Aorta (tissue), 5 donors: Measurements from ENCODE around the gene CLPTM1. TPM values are rescaled to one million over a fixed set of nuclear protein-coding genes. Genes with fewer than 3 reads are reported as not detected.
A peak's percentile ranks its signal among the peaks of the same experiment; 100 is the strongest.

Source experiments
- ATAC-seq: fragments of 200-7000 bp; cut with Tn5 transposase; one replicate; pipeline ENCODE4 v1.9.1; 2022; ENCODE audit warnings: moderate library complexity; ENCODE audit not compliant: low FRiP score
- DNase-seq, 2 donors: peaks; one replicate each; pipeline ENCODE4 v3.0.0-alpha.2; 2020
- H3K27ac ChIP-seq, 2 donors: one replicate each; pipeline ENCODE4 v1.5.1; 2013; ENCODE audit warnings: low read length in 2 of 2, mild to moderate bottlenecking in 2 of 2, moderate library complexity in 2 of 2, control low read depth in 1 of 2, inconsistent platforms in 1 of 2, low read depth in 1 of 2
- H3K27me3 ChIP-seq, 2 donors: one replicate each; pipeline ENCODE4 v1.6.1; 2013; ENCODE audit warnings: control low read depth in 1 of 2, low read length in 1 of 2, mild to moderate bottlenecking in 1 of 2, moderate library complexity in 1 of 2; ENCODE audit not compliant: insufficient read depth in 2 of 2, control insufficient read depth in 1 of 2
- H3K36me3 ChIP-seq, 2 donors: one replicate each; pipeline ENCODE4 v1.6.1; 2013; ENCODE audit warnings: control low read depth in 1 of 2, low read length in 1 of 2, mild to moderate bottlenecking in 1 of 2; ENCODE audit not compliant: insufficient read depth in 2 of 2, control insufficient read depth in 1 of 2
- H3K4me1 ChIP-seq, 2 donors: one replicate each; pipeline ENCODE4 v1.6.1; 2013; ENCODE audit warnings: low read length in 2 of 2, control low read depth in 1 of 2, mild to moderate bottlenecking in 1 of 2, moderate library complexity in 1 of 2; ENCODE audit not compliant: insufficient read depth in 2 of 2, control insufficient read depth in 1 of 2
- H3K4me3 ChIP-seq, 2 donors: one replicate each; pipeline ENCODE4 v1.5.1; 2013; ENCODE audit warnings: low read length in 2 of 2, control low read depth in 1 of 2, mild to moderate bottlenecking in 1 of 2
- H3K9me3 ChIP-seq: one replicate; pipeline ENCODE4 v1.6.1; 2013; ENCODE audit warnings: mild to moderate bottlenecking, low read length; ENCODE audit not compliant: control insufficient read depth
- WGBS, 2 donors: extraction: QIAGEN DNeasy Blood & Tissue Kit; methylation state at CpG; one replicate each; pipeline ENCODE4 v1.1.7; 2013; 5-methylcytosine and 5-hydroxymethylcytosine counted together
- intact Hi-C, 2 donors: fragments of 100-400 bp; cut with DNase I; formaldehyde crosslinking; loops; one replicate each; pipeline versions ENCODE4 v1.14.2 to v1.15.0; 2022
- polyA plus RNA-seq, 2 donors: library from polyadenylated mRNA; stranded (reverse); fragments of 200-250 nt; gene quantifications; one replicate each; pipeline ENCODE4 v1.2.3, GENCODE V29; 2013
- total RNA-seq, 2 donors: library from RNA; stranded (reverse); fragmentation: NEBNext Ultra II Directional; extraction: Animal tissue kit (Norgen Biotek cat#: 25700); gene quantifications; one replicate each; pipeline ENCODE4 v1.2.1, GENCODE V29; 2021
- donor health status: healthy with polysubstance abuse.
- donor health status: Bipolar disorder and iron deficiency.
- donor health status: DM: no; HTN: no; CAD: no.
- donor health status: DM: no; HTN: no; CAD: no.
- donor health status: DM: yes; HTN: yes; CAD: no.

Gene CLPTM1
- total and polyA plus RNA-seq, 4 donors = 25.7 to 81.4 (median 71.5) TPM

DNA sequence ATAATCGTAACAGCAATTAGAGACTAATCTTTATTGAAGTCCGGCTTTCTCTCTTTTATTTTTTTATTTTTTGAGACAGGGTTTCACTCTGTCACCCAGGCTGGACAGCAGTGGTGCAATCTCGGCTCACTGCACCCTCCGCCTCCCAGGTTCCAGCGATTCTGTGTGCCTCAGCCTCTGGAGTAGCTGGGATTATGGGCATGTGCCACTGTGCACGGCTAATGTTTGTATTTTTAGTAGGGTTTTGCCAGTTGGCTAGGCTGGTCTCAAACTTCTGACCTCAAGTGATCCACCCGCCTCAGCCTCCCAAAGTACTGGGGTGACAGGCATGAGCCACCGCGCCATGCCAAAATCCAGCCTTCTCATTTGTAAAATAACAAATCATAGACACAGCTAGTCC lies 5.6 kb upstream of the CLPTM1 start:
- no peak overlapping the region for H3K27ac ChIP-seq
- intact Hi-C loops = loop anchor here in 1 of 2 donors (10.0 kb wide), 1 partner anchor 165 kb away; no protein-coding TSS in a partner anchor
- DNase-seq (no peak), ATAC-seq (no peak)
- no peaks in the 10 kb centered on the region for H3K9me3 ChIP-seq
- WGBS, 2 donors = 50 to 71% methylated on average over 9 of the region's 9 CpGs
- H3K4me3 ChIP-seq = no peak overlapping the region
- no peaks in the 10 kb centered on the region for H3K27me3 ChIP-seq
- no peaks in the 10 kb centered on the region for H3K36me3 ChIP-seq
- no peaks in the 10 kb centered on the region for H3K4me1 ChIP-seq

DNA sequence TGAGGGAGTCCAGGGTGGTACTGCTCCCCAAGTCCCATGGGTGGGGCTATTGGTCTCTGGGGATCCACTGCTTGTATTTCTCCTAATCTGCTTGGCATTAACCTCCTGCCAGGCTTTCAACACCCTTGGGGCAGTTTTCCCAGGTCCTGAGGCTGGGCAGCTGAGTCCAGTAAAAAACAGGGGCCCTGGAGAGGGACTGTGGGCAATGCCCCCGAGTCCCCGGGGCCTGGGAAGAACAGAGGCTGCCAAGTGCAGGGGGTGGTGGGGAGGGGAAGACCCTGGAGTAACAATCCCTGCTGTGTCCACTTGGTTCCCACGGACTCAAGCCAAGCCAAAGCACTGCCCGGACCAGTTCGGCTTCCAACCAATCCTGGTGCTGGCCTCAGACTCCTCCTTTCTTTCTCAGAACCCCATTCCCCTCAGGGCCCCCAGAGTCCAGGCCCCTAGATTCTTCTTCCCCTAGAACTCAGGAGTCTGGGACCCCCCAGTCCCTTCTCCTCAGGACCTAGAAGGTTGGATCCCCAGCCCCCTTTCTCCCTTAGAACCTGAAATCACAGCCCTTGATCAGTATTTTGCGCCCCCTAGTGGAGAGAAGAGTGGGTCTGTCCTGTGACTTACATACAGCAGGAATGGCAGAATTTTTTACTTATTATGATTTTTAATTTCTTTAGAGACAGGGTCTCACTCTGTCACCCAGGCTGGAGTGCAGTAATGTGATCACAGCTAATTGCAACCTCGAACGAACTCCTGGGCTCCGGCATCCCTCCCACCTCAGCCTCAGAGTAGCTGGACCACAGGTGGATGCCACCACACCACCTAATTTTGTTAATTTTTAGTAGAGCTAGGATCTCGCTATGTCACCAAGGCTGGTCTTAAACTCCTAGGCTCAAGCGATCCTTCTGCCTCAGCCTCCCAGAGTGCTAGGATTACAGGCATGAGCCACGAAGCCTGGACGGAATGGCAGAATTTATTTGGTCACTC lies 3.7 kb upstream of the CLPTM1 start:
- WGBS, 2 donors = 25 to 27% methylated on average over 13 of the region's 13 CpGs
- Histone ChIP-seq H3K9me3 (no peaks in the 10 kb centered on the region), H3K4me1 (no peaks in the 10 kb centered on the region), H3K36me3 (no peaks in the 10 kb centered on the region), H3K27ac (no peak overlapping the region), H3K27me3 (no peaks in the 10 kb centered on the region), H3K4me3 (no peak overlapping the region)
- intact Hi-C loops = loop anchor here (2.0 to 5.0 kb wide), 3 partner anchors 47 to 51 kb away; partner anchors contain the start of genes APOE (in 1 of the 2) and RELB (in 1 of the 2)
- ATAC-seq (no peak), DNase-seq (peak in 1 of 2 donors; percentile 66)

GRCh38 chr19:44954278-44954648 lies 917 bp upstream of the CLPTM1 start:
- WGBS, 2 donors = 27 to 43% methylated on average over 13 of the region's 13 CpGs
- Histone ChIP-seq H3K27ac (peak overlapping the region in 1 of 2 donors; percentile 94), H3K4me1 (no peaks in the 10 kb centered on the region), H3K9me3 (no peaks in the 10 kb centered on the region), H3K27me3 (no peaks in the 10 kb centered on the region), H3K4me3 (peak overlapping the region; percentile 69 to 80), H3K36me3 (no peaks in the 10 kb centered on the region)
- ATAC-seq (no peak), DNase-seq (no peak)
- intact Hi-C loops = loop anchor here (5.0 kb wide), 2 partner anchors 48 to 52 kb away; partner anchors contain the start of gene RELB (in 1 of the 2)

DNA sequence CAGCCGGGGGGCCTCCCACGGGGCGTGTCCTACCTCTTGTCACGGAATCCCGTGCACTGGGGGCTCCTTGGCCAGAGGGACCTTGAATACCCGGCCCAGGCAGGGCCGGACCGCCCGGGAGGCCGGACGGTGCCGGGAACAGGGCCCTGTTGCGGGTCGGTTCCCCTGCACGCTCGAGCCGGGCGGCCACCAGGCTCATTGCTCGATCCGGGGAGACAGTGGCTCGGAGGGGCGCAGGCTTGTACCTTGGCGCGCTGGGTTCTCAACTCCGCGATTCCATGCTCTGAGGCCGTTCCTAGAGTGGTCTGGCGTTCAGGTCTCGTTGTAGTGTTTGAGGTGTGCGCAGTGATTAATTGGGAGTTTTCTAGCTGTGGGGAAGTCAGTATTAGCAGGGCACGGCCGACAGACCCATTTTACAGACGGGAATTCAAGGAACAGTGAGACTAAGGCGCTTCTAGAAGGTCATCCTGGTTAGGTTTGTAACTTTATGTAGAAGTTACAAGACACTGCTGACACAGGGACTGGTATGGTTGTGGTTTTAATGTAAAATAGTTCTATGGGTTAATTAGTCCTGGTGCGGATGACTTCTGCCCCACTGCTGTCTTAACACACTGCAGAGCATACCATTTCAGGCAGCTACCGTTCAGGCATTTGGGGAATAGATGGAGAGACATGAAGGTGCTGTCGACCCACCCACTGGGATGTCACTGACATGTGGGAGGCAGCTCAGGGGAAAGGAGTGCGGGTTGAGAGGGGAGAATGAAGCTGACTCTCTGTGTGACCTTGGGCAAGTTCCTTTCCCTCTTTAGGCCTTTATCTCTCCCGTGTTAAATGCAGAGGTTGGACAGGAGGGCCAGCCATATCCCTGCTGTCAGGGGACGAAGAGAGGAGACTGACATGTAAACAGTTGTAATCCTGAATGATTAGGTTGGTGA lies 592 bp downstream of the CLPTM1 start:
- intact Hi-C loops = no loop called here
- Histone ChIP-seq H3K27ac (peak overlapping the region in 1 of 2 donors; percentile 49), H3K9me3 (no peaks in the 10 kb centered on the region), H3K36me3 (no peaks in the 10 kb centered on the region), H3K27me3 (no peaks in the 10 kb centered on the region), H3K4me1 (no peaks in the 10 kb centered on the region), H3K4me3 (peak overlapping the region; percentile 93 to 97)
- no peak for DNase-seq
- ATAC-seq = no peak
- WGBS, 2 donors = 3 to 4% methylated on average over 37 to 40 of the region's 40 CpGs

DNA sequence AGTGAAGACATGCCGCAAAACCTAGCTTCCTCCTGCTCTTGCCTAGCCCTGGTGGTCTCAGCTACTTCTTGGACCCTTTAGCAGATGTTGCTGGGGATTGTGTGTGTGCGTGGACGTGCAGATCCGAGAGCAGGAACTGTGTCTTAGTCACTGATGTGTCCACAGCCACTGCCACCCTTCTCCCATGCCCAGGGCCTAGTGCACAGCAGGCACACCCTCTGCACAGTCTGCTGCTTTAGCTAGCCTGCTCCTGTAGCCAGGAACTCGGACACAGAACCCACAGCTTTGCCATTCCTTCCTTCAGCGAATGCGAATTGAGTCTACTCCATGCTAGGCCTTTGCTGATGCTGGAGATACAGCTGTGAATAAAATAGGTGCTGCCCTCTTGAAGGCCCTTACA lies 2.3 kb downstream of the CLPTM1 start:
- Histone ChIP-seq H3K27ac (no peak overlapping the region), H3K9me3 (no peaks in the 10 kb centered on the region), H3K4me3 (no peak overlapping the region), H3K4me1 (no peaks in the 10 kb centered on the region), H3K36me3 (no peaks in the 10 kb centered on the region), H3K27me3 (no peaks in the 10 kb centered on the region)
- ATAC-seq (no peak), DNase-seq (no peak)
- 72 to 73% methylated on average over 7 of the region's 7 CpGs for WGBS, 2 donors
- intact Hi-C loops = no loop called here

GRCh38 chr19:44958090-44958489 lies 2.9 kb downstream of the CLPTM1 start:
- DNase-seq = no peak
- Histone ChIP-seq H3K36me3 (no peaks in the 10 kb centered on the region), H3K27ac (no peak overlapping the region), H3K4me1 (no peaks in the 10 kb centered on the region), H3K9me3 (no peaks in the 10 kb centered on the region), H3K27me3 (no peaks in the 10 kb centered on the region), H3K4me3 (no peak overlapping the region)
- intact Hi-C loops = no loop called here
- no peak for ATAC-seq
- WGBS, 2 donors = 74 to 80% methylated on average over 8 to 9 of the region's 9 CpGs

DNA sequence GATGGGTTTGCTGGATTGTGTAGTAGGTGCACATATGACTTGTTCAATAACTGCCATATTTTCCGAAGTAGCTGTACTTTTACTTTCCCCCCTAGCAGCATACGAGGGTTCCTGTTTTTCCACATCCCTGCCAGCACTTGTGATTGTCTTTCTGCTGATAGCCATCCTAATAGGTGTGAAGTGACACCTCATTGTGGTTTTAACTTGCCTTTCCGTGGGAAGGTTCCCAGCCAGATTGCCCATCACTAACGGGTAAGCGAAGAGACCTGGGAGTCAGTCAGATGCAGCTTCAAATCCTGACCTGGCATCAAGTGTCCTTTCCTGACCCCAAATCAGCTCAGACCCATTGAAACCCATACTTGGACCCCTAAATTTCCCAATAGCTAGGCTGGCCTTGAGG lies 4.5 kb downstream of the CLPTM1 start:
- no peak overlapping the region for H3K4me3 ChIP-seq
- WGBS, 2 donors = 70 to 71% methylated on average over 5 of the region's 5 CpGs
- intact Hi-C loops = no loop called here
- H3K4me1 ChIP-seq = no peaks in the 10 kb centered on the region
- no peaks in the 10 kb centered on the region for H3K36me3 ChIP-seq
- H3K9me3 ChIP-seq = no peaks in the 10 kb centered on the region
- DNase-seq (no peak), ATAC-seq (no peak)
- H3K27ac ChIP-seq = no peak overlapping the region
- H3K27me3 ChIP-seq = no peaks in the 10 kb centered on the region

- no peaks in the 10 kb centered on the region for H3K27me3 ChIP-seq
- whole genome bisulfite sequencing, 2 donors = 75 to 84% methylated on average over 8 of the region's 8 CpGs
- DNase-seq (no peak), ATAC-seq (no peak)
- no peak overlapping the region for H3K4me3 ChIP-seq
- no peaks in the 10 kb centered on the region for H3K36me3 ChIP-seq
- intact Hi-C loops = no loop called here
- no peak overlapping the region for H3K27ac ChIP-seq
- no peaks in the 10 kb centered on the region for H3K4me1 ChIP-seq
- H3K9me3 ChIP-seq = no peaks in the 10 kb centered on the region
Observed at GRCh38 chr19:44960906-44961728, 5.9 kb downstream of the CLPTM1 start.
